HG03103 (cell line): Measurements from ENCODE around the gene RPTOR.

ENCODE experiments used
- ATAC-seq: cut with Tn5 transposase; IDR thresholded peaks from one replicate; pipeline ENCODE4 v1.9.1; 2021; ENCODE audit warnings: low read depth; ENCODE audit not compliant: unreplicated experiment

Gene RPTOR

GRCh38 chr17:81015136-81015535 lies 470.5 kb downstream of the RPTOR start:
- ATAC-seq: no peak
